Fibroblast of skin of right quadriceps (primary cell): ENCODE data around the gene N4BP2.
A peak's percentile ranks its signal among the peaks of the same experiment; 100 is the strongest.

Source experiments
- DNase-seq: peaks from one replicate; pipeline ENCODE4 v3.0.0-alpha.2; 2013

N4BP2 gene

GRCh38 chr4:40160258-40160657, 103.6 kb downstream of the N4BP2 start:
- no peak for DNase-seq

- no peak for DNase-seq
These were observed 107.8 kb downstream of the N4BP2 start for GRCh38 chr4:40164459-40164858.

GRCh38 chr4:40165916-40166315, 109.3 kb downstream of the N4BP2 start:
- DNase-seq = no peak

DNA sequence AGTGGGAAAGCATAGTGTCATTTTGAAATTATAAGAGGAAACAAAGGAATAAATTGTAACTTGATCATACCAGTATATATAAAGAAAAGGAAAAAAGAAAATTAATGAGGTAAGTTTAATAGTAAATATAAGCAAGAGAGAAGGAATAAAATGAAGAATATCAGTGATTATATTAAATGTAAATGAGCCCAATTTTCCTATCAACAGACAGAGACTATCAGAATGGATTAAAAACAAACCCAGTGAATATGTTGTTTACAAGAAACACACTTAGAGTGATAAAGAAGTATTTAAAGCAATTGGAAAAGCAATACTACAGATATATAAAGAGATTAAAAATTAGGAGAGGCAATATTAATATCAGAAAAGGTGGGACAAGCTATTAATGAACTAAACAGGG, 111.4 kb downstream of the N4BP2 start:
- no peak for DNase-seq

DNA sequence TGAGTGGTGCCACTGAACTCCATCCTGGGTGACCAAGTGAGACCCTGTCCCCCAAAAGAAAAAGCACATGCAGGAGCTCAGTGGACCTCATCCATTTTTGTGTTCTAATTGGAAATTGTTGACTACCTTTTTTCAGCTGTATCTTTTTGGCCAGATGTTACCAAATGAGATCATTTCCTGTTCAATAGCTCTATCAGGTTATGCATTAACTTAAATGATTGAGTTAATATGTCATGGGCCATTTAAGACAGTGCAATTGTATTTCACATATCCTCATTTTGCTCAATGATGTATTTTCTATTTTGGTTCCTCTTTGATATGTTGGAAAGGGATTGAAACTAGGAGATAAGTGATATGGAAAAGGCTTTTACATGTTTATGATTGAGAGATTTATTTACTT, 113.9 kb downstream of the N4BP2 start:
- DNase-seq = no peak

DNA sequence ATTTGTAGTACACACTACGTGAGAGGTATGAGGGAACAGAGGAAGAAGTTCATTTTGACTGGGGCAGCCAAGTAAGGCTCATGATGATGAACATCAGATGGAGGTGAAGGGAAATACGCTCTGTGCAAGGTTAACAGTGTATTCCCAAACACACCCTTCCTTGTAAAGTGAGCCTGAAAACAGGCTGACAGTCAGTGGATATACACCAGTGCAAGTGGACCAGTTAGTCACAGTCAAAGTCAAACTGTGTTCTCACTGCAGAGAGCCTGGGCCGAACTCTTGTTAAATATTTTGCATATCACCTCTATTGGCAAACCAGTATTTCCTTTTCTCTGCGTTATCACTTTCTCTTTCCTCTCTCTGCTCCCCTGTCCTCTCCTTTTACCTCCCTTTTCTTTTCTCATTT, 116.8 kb downstream of the N4BP2 start:
- no peak for DNase-seq

GRCh38 chr4:40176602-40177001, 120.0 kb downstream of the N4BP2 start:
- DNase-seq = no peak

GRCh38 chr4:40177591-40177990, 120.9 kb downstream of the N4BP2 start:
- DNase-seq = no peak

- DNase-seq = no peak
These were observed 122.0 kb downstream of the N4BP2 start for GRCh38 chr4:40178672-40179071.

- DNase-seq = no peak
These were observed 122.7 kb downstream of the N4BP2 start for GRCh38 chr4:40179360-40179759.

- DNase-seq = peak; percentile 91
These were observed 123.7 kb downstream of the N4BP2 start for GRCh38 chr4:40180356-40180755.

- no peak for DNase-seq
These were observed 125.4 kb downstream of the N4BP2 start for GRCh38 chr4:40182001-40182400.

DNA sequence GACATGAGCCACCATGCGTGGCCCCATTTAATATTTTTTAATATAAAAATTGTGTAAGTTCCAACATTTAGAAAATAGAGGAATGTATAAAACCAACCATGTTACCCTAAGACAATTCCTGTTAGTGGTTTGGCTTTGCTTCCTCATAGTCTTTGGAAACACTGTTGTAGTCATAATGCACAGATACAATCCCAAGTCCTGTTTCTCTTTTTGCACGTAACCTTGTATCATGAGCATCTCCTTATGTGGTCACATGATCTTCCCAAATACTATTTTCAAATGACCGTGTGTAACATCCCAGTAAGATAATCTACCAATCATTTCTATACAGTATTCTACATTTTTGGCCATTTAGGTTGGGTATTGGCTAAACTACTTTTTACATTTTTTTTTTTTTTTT, 126.3 kb downstream of the N4BP2 start:
- DNase-seq = no peak

DNA sequence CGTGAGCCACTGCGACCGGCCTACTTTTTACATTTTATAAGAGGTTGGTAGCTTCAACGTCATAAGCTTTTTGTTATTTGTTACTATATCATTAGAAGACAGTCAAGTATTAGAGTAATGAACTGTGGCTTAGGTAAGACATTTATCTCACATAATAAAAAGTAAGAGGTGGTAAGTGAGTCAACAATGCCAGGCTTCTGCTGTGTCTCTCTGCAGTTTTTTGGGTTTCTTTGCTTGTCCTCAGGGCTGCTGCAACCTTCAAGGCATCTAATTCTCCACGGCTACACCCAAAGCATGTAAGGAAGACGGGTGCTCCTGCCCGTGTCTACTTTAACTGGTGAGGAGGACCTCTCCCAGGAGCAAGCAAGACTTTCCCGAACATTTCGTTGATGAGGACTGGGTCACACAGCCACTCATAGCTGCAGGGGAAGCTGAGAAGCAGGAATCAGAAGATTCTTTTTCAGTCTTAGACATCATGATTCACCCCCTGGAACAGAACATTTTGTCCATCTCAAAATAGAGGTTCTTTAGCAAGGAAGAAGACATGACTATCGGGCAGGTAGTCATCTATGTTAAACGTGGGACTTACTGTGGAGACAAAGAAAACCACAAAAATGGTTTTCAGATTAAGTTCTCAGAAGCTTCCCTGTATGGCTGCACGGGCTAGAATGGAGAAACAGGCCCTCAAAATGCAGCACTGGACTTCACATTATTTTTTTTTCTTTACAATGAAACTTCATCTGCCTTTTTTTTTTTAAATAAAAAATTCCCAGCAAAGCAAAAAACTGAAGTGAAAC, 127.2 kb downstream of the N4BP2 start:
- no peak for DNase-seq

GRCh38 chr4:40185830-40186664, 129.4 kb downstream of the N4BP2 start:
- peak; percentile 62 for DNase-seq

DNA sequence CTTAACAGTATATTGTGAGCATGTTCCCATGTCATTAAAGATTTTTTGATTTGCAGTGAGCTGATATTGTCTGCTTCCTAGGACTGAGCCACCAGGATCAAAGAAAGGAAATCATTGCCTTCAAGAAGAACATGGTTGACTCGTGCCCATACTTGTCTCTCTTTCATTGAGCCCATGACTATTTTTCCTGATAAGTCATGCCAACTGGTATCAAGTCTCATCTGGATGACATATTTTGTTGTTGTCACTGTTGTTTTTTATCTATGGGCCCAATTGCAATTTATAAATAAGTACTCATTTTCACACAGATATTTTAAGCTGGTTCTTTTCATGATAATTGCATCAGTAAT, 130.0 kb downstream of the N4BP2 start:
- DNase-seq = no peak

GRCh38 chr4:40187386-40187906, 130.8 kb downstream of the N4BP2 start:
- DNase-seq = no peak

GRCh38 chr4:40190019-40190418, 133.4 kb downstream of the N4BP2 start:
- DNase-seq = no peak

- DNase-seq = no peak
These were observed 133.8 kb downstream of the N4BP2 start for GRCh38 chr4:40190465-40190864.

DNA sequence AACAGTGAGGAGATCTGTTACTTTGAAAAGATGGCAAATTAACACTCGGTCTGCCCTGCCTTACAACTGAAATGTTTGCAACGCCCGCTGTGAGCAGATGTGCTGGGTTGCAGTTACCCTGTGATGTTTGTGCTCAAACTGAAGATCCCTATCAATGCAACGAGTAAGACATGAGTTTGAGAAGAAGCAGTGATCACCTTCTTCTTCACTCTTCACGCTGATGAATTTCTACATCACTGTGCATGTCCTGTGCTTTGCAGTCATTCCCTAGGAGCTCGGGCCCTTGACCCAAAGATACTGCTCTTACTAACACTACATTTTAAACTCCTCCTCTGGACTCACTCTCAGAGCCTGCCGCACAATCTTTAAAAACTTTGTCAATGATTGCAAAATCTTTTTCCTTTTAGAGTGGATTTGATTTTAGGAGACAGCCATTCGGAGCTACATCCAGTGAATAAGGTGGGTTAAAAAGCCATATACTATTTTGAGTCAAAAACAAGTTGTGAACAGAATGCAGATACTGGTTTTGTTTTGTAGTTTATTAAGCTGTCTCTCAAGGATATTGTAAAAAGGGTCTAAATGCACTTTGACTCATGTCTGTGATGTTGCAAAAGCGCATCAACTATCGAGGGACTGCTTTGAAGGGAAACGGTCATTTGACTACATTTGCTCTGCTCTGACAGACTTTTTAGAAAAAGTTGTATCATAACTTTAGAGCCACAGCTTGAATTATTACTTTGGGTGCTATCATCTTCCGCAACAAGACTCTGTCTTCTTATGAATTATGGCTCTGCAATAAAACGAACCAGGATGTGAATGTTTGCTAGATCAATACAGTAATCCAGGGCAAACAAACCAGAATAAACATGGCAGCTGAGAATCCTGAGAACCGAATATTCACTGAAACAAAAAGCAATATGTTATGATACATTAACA, 134.5 kb downstream of the N4BP2 start:
- DNase-seq = no peak

DNA sequence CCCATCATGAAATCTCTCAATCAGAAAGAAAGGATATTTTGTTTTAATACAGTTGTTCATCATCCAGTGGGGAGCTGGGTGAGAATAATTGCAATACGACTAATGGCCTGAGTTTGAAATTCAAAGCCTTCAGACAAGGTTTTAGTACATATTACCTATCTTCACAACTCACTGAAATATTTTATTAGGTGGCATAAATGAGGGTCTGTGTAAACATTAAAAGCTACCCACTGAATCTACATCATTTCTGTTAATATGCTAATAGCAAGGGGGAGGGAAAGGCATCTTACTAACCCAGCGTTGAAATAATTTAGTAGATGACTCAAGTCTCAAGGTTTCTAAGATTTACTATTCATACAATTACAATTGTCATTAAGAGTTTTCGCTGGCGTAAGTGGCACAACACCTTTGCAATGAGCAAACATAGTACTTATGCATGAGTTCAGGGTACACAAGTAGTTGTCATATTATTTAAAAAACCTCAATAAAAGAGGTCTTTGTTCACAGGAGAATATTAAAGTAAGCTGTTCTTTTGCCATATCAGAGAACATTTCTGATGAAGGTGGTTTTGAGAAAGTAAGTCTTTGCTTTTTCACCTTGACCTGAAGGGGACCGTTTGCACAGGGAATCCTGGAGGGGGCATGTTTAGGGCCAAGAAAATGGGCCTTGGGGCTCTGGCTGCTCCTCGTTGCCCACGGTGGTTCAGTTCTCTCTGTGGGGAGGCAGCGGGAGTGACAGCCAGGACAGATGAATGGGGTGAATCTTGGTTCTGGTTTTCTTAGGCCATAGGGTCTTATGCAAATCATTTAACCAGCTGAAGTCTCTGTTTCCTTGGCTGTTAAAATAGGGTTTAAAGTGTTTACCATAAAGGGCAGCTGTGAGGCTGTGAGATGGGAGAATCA, 135.7 kb downstream of the N4BP2 start:
- DNase-seq = no peak

DNA sequence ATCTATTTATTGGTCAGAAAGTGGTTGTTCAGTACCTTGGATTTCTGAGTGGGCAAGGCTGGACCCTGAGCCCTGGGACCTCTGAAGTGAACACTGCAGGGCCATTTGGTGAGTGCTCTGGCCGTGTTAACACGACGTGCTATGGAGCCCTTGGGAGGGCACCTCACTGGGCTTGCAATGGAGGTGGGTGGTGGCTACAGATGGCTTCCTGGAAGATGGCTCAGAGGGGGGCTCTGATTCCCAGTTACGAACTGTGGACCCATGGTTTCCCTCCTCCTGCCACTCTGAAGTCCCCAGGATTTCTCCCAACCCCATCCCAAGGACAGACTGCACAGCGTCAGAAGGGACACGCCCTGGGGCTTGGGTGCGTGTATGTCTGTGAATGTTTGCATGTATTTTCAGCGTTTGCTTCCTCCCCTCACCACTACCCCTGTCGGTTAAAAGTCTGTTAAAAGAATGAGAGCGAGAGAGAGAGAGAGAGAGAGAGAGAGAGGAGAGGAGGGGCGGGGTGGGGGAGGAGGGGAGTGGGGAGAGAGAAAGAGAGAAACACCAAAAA, 136.4 kb downstream of the N4BP2 start:
- no peak for DNase-seq
